ENCODE results near the gene ULK1. TPM values are rescaled to one million over a fixed set of nuclear protein-coding genes. Genes with fewer than 3 reads are reported as not detected.

ULK1 gene
- total and polyA plus RNA-seq, 2 of the 13 experiments (the other 11 are each of a cell fraction or from before 2014, with no cell fraction given), result 2.8 to 10.1 TPM

DNA sequence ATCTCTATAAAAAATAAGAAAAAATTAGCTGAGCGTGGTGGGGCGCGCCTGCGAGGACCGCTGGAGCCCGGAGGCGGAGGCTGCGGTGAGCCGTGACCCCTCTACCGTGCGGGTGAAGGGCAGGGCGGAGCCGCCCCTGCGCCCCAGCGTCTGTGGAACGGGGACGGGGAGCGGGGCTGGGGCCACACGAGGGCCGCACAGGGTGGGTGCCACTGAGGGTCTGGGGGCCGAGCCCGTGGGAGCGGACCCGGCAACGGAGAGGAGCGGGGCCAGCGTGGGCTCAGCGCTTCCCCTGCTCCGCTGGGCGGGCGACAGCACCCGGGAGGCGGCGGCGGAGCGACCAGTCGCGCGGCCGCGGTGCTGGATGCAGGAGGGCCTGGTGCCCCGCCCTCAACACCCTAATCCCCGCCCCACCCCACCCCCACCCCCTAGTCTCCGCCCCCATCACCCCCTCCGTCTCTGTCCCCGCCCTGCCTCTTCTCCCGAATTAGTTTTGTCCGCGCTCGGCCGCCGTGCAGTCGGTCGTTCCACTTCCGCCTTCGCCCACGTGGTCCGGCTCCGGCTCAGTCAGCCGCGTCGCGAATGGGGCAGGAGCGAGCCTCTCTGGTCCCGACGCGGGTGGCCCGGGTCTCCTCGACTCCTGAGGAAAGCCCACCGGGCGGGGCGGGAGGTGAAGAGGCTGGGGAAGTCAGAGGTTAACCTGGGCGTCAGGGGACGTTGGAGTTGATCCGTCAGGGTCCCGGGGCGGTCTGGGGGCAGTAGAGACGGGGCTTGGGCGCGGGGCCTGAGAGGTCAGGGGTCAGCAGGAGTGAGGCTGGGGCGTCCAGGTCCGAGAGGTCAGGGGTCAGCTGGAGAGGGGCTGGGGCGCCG, 34.5 kb downstream of the ULK1 start, which contains the start of gene PUS1 (continued):
- TF ChIP-seq, protein P1, sequence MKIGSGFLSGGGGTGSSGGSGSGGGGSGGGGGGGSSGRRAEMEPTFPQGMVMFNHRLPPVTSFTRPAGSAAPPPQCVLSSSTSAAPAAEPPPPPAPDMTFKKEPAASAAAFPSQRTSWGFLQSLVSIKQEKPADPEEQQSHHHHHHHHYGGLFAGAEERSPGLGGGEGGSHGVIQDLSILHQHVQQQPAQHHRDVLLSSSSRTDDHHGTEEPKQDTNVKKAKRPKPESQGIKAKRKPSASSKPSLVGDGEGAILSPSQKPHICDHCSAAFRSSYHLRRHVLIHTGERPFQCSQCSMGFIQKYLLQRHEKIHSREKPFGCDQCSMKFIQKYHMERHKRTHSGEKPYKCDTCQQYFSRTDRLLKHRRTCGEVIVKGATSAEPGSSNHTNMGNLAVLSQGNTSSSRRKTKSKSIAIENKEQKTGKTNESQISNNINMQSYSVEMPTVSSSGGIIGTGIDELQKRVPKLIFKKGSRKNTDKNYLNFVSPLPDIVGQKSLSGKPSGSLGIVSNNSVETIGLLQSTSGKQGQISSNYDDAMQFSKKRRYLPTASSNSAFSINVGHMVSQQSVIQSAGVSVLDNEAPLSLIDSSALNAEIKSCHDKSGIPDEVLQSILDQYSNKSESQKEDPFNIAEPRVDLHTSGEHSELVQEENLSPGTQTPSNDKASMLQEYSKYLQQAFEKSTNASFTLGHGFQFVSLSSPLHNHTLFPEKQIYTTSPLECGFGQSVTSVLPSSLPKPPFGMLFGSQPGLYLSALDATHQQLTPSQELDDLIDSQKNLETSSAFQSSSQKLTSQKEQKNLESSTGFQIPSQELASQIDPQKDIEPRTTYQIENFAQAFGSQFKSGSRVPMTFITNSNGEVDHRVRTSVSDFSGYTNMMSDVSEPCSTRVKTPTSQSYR (CRISPR knock-in tag; IDR thresholded peaks at IDR 0.05; ENCODE audit: borderline replicate concordance), result peak; percentile 75
- 0 out of 2 replicates have a peak, but pooled peaks have one; percentile 34 for TF ChIP-seq ZNF256 (CRISPR knock-in tag; conservative IDR thresholded peaks at IDR 0.05)
- TF ChIP-seq BCL6 (CRISPR knock-in tag; IDR thresholded peaks at IDR 0.05), result peak; percentile 12; the same call in 1 of the 2 replicates
- peak; percentile 46; the same call in 1 of the 2 replicates for TF ChIP-seq ZNF589 (CRISPR knock-in tag; conservative IDR thresholded peaks at IDR 0.05)
- TF ChIP-seq SRY (CRISPR knock-in tag; IDR thresholded peaks at IDR 0.05), result no peak
- 0 out of 2 replicates have a peak, but pooled peaks have one; percentile 15 for TF ChIP-seq ZFP82 (CRISPR knock-in tag; IDR thresholded peaks at IDR 0.05; ENCODE audit: borderline replicate concordance)
- TF ChIP-seq, protein P2, sequence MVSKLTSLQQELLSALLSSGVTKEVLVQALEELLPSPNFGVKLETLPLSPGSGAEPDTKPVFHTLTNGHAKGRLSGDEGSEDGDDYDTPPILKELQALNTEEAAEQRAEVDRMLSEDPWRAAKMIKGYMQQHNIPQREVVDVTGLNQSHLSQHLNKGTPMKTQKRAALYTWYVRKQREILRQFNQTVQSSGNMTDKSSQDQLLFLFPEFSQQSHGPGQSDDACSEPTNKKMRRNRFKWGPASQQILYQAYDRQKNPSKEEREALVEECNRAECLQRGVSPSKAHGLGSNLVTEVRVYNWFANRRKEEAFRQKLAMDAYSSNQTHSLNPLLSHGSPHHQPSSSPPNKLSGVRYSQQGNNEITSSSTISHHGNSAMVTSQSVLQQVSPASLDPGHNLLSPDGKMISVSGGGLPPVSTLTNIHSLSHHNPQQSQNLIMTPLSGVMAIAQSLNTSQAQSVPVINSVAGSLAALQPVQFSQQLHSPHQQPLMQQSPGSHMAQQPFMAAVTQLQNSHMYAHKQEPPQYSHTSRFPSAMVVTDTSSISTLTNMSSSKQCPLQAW (CRISPR knock-in tag; IDR thresholded peaks at IDR 0.05), result peak; percentile 70; the same call in 1 of the 2 replicates
- TF ChIP-seq, protein P3, sequence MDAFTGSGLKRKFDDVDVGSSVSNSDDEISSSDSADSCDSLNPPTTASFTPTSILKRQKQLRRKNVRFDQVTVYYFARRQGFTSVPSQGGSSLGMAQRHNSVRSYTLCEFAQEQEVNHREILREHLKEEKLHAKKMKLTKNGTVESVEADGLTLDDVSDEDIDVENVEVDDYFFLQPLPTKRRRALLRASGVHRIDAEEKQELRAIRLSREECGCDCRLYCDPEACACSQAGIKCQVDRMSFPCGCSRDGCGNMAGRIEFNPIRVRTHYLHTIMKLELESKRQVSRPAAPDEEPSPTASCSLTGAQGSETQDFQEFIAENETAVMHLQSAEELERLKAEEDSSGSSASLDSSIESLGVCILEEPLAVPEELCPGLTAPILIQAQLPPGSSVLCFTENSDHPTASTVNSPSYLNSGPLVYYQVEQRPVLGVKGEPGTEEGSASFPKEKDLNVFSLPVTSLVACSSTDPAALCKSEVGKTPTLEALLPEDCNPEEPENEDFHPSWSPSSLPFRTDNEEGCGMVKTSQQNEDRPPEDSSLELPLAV (CRISPR knock-in tag; conservative IDR thresholded peaks at IDR 0.05; ENCODE audit: low read depth), result peak; percentile 67; the same call in 1 of the 2 replicates
- peak; percentile 65 for TF ChIP-seq RARA (CRISPR knock-in tag; IDR thresholded peaks at IDR 0.05)
- TF ChIP-seq ZNF446 (CRISPR knock-in tag; IDR thresholded peaks at IDR 0.05), result peak; percentile 20; the same call in 1 of the 2 replicates
- no peak for TF ChIP-seq ZNF496 (CRISPR knock-in tag; IDR thresholded peaks at IDR 0.05; ENCODE audit: insufficient replicate concordance)
- peak; percentile 54; the same call in 1 of the 2 replicates for TF ChIP-seq PHF21A (CRISPR knock-in tag; IDR thresholded peaks at IDR 0.05)
- TF ChIP-seq TP53 (CRISPR knock-in tag; conservative IDR thresholded peaks at IDR 0.05), result no peak
- TF ChIP-seq HNF4A (CRISPR knock-in tag; IDR thresholded peaks at IDR 0.05), result peak; percentile 17; the same call in 1 of the 2 replicates
- TF ChIP-seq NR2F2 (IDR thresholded peaks at IDR 0.05; ENCODE audit: borderline replicate concordance, low read depth), result 0 out of 2 replicates have a peak, but pooled peaks have one; percentile 88
- TF ChIP-seq ZNF501 (CRISPR knock-in tag; IDR thresholded peaks at IDR 0.05), result peak; percentile 41; the same call in 1 of the 2 replicates
- no peak; the same call in 1 of the 2 replicates for TF ChIP-seq TSC22D2 (CRISPR knock-in tag; IDR thresholded peaks at IDR 0.05; ENCODE audit: borderline replicate concordance)
- TF ChIP-seq ZC3H13 (CRISPR knock-in tag; IDR thresholded peaks at IDR 0.05), result no peak; the same call in 1 of the 2 replicates
- TF ChIP-seq, protein P4, sequence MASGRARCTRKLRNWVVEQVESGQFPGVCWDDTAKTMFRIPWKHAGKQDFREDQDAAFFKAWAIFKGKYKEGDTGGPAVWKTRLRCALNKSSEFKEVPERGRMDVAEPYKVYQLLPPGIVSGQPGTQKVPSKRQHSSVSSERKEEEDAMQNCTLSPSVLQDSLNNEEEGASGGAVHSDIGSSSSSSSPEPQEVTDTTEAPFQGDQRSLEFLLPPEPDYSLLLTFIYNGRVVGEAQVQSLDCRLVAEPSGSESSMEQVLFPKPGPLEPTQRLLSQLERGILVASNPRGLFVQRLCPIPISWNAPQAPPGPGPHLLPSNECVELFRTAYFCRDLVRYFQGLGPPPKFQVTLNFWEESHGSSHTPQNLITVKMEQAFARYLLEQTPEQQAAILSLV (CRISPR knock-in tag; IDR thresholded peaks at IDR 0.05; ENCODE audit: borderline replicate concordance), result 0 out of 2 replicates have a peak, but pooled peaks have one; percentile 72
- no peak for TF ChIP-seq U2AF1 (optimal IDR thresholded peaks at IDR 0.05; ENCODE audit: low read depth, low read length)
- TF ChIP-seq SNRNP70 (IDR thresholded peaks at IDR 0.05; ENCODE audit: low read depth, low read length), result no peak

Measured in HepG2 (cell line).